Ishikawa (cell line): Measurements from ENCODE around the gene MYL12A.

Experiments used
- CREB1 ChIP-seq: IDR thresholded peaks from 2 replicates; pipeline ENCODE4 v1.6.1; 2012; ENCODE audit warnings: low read depth
- EP300 ChIP-seq: IDR thresholded peaks from 2 replicates; pipeline ENCODE4 v1.6.1; 2012; ENCODE audit warnings: borderline replicate concordance
- FOXM1 ChIP-seq: IDR thresholded peaks from 2 replicates; pipeline ENCODE4 v1.6.1; 2012; ENCODE audit warnings: low read depth, borderline replicate concordance
- NFIC ChIP-seq: IDR thresholded peaks from 2 replicates; pipeline ENCODE4 v1.6.1; 2012
- RAD21 ChIP-seq: IDR thresholded peaks from 2 replicates; pipeline ENCODE4 v1.6.1; 2012; ENCODE audit warnings: low read depth
- TAF1 ChIP-seq: IDR thresholded peaks from 2 replicates; pipeline ENCODE4 v1.6.1; 2012; ENCODE audit warnings: low read depth, mild to moderate bottlenecking
- TEAD4 ChIP-seq: IDR thresholded peaks from 2 replicates; pipeline ENCODE4 v1.6.1; 2012

DNA sequence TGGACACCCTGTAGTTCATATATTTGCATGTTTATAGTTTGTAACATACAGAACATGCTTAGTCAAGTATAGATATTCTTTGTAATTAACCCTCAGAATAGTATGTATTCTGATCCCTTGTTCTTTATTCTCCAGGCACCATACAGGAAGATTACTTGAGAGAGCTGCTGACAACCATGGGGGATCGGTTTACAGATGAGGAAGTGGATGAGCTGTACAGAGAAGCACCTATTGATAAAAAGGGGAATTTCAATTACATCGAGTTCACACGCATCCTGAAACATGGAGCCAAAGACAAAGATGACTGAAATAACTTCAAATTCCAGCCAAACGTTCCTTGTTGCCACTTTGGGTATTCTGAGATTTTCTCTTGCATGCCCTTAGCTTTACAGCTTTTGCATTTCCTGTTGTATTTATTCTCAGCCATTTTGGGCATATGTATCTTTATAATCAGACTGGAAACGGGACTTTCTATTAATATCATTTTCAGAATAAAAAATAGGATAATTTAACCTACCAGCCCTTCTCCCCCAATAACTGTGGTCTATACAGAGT is 8.1 kb downstream of the MYL12A start:
- TF ChIP-seq NFIC (no peak), EP300 (no peak), RAD21 (no peak), FOXM1 (no peak), CREB1 (no peak), TEAD4 (no peak), TAF1 (no peak)
